ENCODE results near the gene ZNF385C. TPM values are rescaled to one million over a fixed set of nuclear protein-coding genes. Genes with fewer than 3 reads are reported as not detected.

The ZNF385C gene
- total RNA-seq, 4 donors from 2014 or later: 0.18 to 0.38 TPM; not detected in 2

- Histone ChIP-seq H3K4me3 (no peak overlapping the region), H3K9me3 (no peaks in the 10 kb centered on the region), H3K4me1 (peaks cover 0 to 14% (median 0%) of the 10 kb centered on the region in 3 donors), H3K36me3 (peaks cover 21 to 100% (median 55%) of the 10 kb centered on the region in 3 donors), H3K27ac (no peak overlapping the region), H3K27me3 (no peaks in the 10 kb centered on the region)
- intact Hi-C loops (cut with DNase I): no loop called here
- TF ChIP-seq POLR2A (IDR thresholded peaks at IDR 0.05) (no peak), CTCF (IDR thresholded peaks at IDR 0.05) (no peak)
- 58 to 62% methylated on average over 3 of the region's 3 CpGs for WGBS, 2 donors
- no peak for DNase-seq
Observed at GRCh38 chr17:41992576-41992975, 105.7 kb downstream of the ZNF385C start.

- Histone ChIP-seq H3K36me3 (peaks cover 14 to 100% (median 40%) of the 10 kb centered on the region in 3 donors), H3K4me3 (no peak overlapping the region), H3K9me3 (no peaks in the 10 kb centered on the region), H3K4me1 (peaks cover 0 to 14% (median 0%) of the 10 kb centered on the region in 3 donors), H3K27ac (no peak overlapping the region), H3K27me3 (no peaks in the 10 kb centered on the region)
- TF ChIP-seq POLR2A (IDR thresholded peaks at IDR 0.05) (no peak), CTCF (IDR thresholded peaks at IDR 0.05) (no peak)
- no peak for DNase-seq
- intact Hi-C loops (cut with DNase I): no loop called here
- WGBS, 2 donors: 84 to 87% methylated on average over 5 of the region's 5 CpGs
Observed at GRCh38 chr17:41989702-41990419, 108.4 kb downstream of the ZNF385C start.

GRCh38 chr17:41988418-41988817, 109.9 kb downstream of the ZNF385C start:
- no peak for DNase-seq
- Histone ChIP-seq H3K27ac (no peak overlapping the region), H3K36me3 (peaks cover 14 to 100% (median 42%) of the 10 kb centered on the region in 3 donors), H3K9me3 (no peaks in the 10 kb centered on the region), H3K27me3 (no peaks in the 10 kb centered on the region), H3K4me3 (no peak overlapping the region), H3K4me1 (peaks cover 0 to 20% (median 0%) of the 10 kb centered on the region in 3 donors)
- no peak for TF ChIP-seq CTCF (IDR thresholded peaks at IDR 0.05)
- 90 to 93% methylated on average over 2 of the region's 2 CpGs for WGBS, 2 donors
- intact Hi-C loops (cut with DNase I): no loop called here

GRCh38 chr17:41987642-41988041, 110.6 kb downstream of the ZNF385C start:
- intact Hi-C loops (cut with DNase I): no loop called here
- no peaks in the 10 kb centered on the region for H3K9me3 ChIP-seq
- DNase-seq: no peak
- H3K27me3 ChIP-seq: no peaks in the 10 kb centered on the region
- H3K4me3 ChIP-seq: no peak overlapping the region
- H3K4me1 ChIP-seq: peaks cover 0 to 27% (median under 1%) of the 10 kb centered on the region in 3 donors
- TF ChIP-seq POLR2A (IDR thresholded peaks at IDR 0.05) (no peak), CTCF (IDR thresholded peaks at IDR 0.05) (no peak)
- no peak overlapping the region for H3K27ac ChIP-seq
- H3K36me3 ChIP-seq: peaks cover 14 to 100% (median 41%) of the 10 kb centered on the region in 3 donors
- 75 to 90% methylated on average over 1 to 3 of the region's 3 CpGs for WGBS, 2 donors

GRCh38 chr17:41986634-41987033, 111.6 kb downstream of the ZNF385C start:
- peaks cover 16 to 100% (median 42%) of the 10 kb centered on the region in 3 donors for H3K36me3 ChIP-seq
- no peaks in the 10 kb centered on the region for H3K9me3 ChIP-seq
- TF ChIP-seq POLR2A (IDR thresholded peaks at IDR 0.05) (no peak), CTCF (IDR thresholded peaks at IDR 0.05) (no peak)
- no peak overlapping the region for H3K27ac ChIP-seq
- peaks cover 0 to 32% (median 10%) of the 10 kb centered on the region in 3 donors for H3K4me1 ChIP-seq
- DNase-seq: no peak
- no peaks in the 10 kb centered on the region for H3K27me3 ChIP-seq
- intact Hi-C loops (cut with DNase I): no loop called here
- H3K4me3 ChIP-seq: no peak overlapping the region
- WGBS, 2 donors: 82 to 86% methylated on average over 1 of the region's 1 CpG

All from esophagus squamous epithelium (tissue), 5 donors.